ENCODE data around the gene PALS2.

GRCh38 chr7:24531255-24531654 lies 42.0 kb upstream of the PALS2 start:
- TF ChIP-seq SOX15 (CRISPR knock-in tag; IDR thresholded peaks at IDR 0.05), result no peak
- TF ChIP-seq FOXJ3 (CRISPR knock-in tag; IDR thresholded peaks at IDR 0.05; ENCODE audit: borderline replicate concordance), result no peak
- no peak for TF ChIP-seq ZNF263 (CRISPR knock-in tag; IDR thresholded peaks at IDR 0.05; ENCODE audit: low read depth)
- TF ChIP-seq NFYB (CRISPR knock-in tag; conservative IDR thresholded peaks at IDR 0.05; ENCODE audit: low read depth), result no peak
- TF ChIP-seq CTCF (IDR thresholded peaks at IDR 0.05), result no peak
- no peak for TF ChIP-seq NR3C1 (CRISPR knock-in tag; conservative IDR thresholded peaks at IDR 0.05; ENCODE audit: low read depth)
- no peak for TF ChIP-seq CREM (CRISPR knock-in tag; IDR thresholded peaks at IDR 0.05)
- TF ChIP-seq ATF6 (CRISPR knock-in tag; IDR thresholded peaks at IDR 0.05), result no peak
- TF ChIP-seq USF2 (CRISPR knock-in tag; IDR thresholded peaks at IDR 0.05), result no peak
- no peak for TF ChIP-seq MAX (CRISPR knock-in tag; IDR thresholded peaks at IDR 0.05)
- TF ChIP-seq ATF3 (CRISPR knock-in tag; conservative IDR thresholded peaks at IDR 0.05), result no peak
- TF ChIP-seq EMX1 (CRISPR knock-in tag; IDR thresholded peaks at IDR 0.05), result no peak
- no peak for TF ChIP-seq USF1 (CRISPR knock-in tag; IDR thresholded peaks at IDR 0.05)

Data from WTC11 (cell line).